HG03159 (cell line): ENCODE results near the gene NTRK3.
"Not testable (repeated sequence)": the region's sequence is repeated elsewhere in the genome, so short reads cannot be mapped to it uniquely, and the experiment has no call there.

Source experiments
- ATAC-seq: cut with Tn5 transposase; IDR thresholded peaks from one replicate; pipeline ENCODE4 v1.9.1; 2021; ENCODE audit warnings: mild to moderate bottlenecking, moderate library complexity; ENCODE audit not compliant: unreplicated experiment

NTRK3 gene

DNA sequence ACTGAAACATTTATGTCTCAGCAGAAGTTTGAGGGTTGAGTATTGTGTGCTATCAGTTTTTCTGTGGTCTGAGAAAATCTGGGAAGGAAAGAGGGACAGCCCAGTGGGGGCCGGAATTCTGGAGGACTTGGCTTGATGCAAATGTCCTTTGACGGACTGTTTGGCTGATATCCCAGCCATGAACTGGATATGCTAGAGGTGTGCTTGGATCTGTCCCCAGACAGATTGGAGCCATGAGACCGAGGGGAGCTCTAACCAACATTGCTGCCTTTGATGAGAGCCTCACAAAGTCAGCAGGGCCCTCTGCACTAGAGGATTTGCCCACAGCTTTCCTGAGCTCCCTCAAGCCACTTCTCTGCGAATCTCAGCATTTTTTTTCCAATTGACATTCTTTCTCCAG lies 405.6 kb downstream of the NTRK3 start:
- ATAC-seq, result no peak

DNA sequence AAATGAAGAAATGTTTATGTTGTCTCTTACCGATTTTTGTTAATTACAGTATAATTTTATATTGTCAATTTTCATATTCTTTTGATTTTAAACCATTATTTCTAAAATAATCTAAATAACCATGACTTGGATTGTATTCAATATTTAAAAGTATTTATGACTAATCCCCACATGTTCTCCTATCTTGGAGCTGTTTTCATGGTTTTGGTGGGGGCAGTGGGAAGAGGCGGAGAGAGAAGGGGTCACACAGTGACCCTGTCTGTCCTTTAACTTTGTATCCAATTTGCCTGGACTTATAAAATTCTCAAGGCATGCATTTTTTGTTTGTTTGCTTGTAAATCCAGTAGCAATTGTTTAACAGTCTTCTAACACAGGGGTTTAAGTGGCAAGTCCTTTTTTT lies 407.4 kb downstream of the NTRK3 start:
- no peak for ATAC-seq

GRCh38 chr15:87848012-87848411 lies 408.5 kb downstream of the NTRK3 start:
- no peak for ATAC-seq

GRCh38 chr15:87846746-87847145 lies 409.8 kb downstream of the NTRK3 start:
- no peak for ATAC-seq

DNA sequence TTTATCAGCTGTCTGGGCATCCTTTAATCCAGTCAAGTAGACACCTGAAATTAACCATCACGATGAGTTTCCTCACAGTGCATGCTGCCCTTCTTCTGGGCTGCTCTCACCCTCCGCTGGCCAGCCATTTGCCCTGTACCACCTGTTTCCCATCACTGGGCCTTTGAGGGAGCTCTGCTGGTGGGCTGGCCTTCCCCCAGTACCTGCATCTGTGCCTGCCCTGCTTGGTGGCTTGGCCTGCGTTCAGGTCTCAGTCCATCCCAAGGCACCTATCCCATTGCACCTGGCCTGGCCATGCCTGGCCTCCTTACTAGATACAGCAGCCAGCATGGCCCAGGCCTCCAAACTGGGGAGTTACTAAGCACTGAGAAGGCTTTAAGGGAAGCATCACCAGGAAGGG lies 413.2 kb downstream of the NTRK3 start:
- no peak for ATAC-seq

DNA sequence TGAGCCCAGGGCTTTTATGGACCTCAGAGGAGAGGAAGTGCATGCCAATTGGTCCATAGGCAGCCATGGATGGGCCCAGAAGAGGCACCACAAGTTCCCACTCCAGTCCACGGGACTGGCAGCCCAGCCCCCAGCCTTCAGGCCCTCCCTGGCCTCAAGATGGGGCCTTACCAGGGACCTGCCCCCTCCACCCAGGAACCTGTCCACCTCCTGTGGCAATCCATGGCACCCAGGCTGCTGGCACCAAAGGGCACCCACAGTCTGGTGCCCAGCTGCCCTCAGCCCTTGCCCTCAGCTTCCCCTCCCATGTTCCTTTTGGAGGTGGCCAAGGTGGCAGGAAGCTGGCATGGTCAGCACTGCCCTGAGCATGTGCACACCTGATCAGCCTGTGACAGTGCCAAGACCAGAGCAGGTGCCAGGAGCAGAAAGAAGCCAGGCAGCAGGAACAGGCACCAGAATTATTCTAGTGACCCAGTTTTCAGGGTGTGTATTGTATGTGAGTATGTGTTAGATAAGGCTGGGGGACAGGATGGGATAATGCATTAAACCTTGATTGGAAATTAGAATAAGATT lies 415.0 kb downstream of the NTRK3 start:
- no peak for ATAC-seq

DNA sequence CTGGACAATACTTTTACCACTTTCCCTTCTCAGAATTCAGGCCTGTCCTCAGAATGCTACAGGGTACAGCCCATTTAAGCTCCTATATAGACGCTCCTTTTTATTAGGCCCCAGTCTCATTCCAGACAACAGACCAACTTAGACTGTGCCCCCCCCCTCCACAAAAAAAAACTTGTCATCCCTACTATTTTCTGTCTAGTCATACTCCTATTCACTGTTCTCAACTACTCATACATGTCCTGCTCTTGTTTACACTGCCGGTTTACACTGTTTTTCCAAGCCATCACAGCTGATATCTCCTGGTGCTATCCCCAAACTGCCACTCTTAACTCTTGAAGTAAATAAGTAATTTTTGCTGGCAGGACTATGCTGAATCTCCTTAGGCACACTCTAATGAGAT lies 420.7 kb downstream of the NTRK3 start:
- ATAC-seq, result not testable (repeated sequence)

DNA sequence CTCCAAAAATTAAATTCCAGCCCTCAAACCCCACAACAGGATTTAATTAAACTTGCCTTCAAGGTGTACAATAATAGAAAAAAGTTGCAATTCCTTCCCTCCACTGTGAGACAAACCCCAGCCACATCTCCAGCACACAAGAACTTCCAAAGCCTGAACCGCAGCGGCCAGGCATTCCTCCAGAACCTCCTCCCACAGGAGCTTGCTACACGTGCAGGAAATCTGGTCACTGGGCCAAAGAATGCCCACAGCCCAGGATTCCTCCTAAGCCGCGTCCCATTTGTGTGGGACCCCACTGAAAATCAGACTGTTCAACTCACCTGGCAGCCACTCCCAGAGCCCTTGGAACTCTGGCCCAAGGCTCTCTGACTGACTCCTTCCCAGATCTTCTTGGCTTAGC lies 423.2 kb downstream of the NTRK3 start:
- ATAC-seq, result not testable (repeated sequence)

GRCh38 chr15:87829332-87830050 lies 427.0 kb downstream of the NTRK3 start:
- no peak for ATAC-seq

DNA sequence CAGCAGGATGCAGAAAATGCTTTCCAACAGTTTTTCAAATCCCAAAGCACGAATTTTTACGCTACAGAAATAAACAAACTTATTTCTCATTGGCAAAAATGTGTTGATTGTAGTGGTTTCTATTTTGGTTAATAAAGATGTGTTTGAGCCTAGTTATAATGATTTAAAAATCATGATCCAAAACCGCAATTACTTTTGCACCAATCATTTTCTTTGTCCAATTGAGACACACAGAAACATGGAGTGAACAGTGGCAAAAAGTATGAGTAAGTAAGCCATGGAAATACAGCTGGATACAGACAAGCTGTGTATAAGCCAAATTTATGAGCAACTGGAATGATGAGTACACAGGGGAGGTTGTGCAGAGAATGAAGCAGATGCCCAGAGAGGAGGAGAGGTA lies 427.9 kb downstream of the NTRK3 start:
- no peak for ATAC-seq

DNA sequence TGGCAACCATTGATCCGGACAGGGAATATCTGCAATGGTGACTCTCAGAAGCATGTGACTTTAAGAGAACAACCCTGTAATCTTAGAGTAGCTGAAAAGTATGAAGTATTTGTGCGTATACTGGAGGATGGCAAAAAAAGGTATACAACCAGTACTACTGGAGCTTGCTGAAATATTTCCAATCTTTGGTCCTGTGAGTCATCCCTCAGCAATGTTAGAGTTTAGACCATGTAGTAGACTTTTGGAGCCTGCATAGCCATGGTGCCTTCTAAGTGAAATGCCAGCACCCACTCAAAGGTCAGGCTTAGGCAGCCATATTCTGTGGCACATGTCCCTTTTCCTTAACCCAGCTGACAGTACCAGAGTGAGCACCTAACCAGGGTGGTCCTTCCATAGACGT lies 429.4 kb downstream of the NTRK3 start:
- ATAC-seq, result no peak

DNA sequence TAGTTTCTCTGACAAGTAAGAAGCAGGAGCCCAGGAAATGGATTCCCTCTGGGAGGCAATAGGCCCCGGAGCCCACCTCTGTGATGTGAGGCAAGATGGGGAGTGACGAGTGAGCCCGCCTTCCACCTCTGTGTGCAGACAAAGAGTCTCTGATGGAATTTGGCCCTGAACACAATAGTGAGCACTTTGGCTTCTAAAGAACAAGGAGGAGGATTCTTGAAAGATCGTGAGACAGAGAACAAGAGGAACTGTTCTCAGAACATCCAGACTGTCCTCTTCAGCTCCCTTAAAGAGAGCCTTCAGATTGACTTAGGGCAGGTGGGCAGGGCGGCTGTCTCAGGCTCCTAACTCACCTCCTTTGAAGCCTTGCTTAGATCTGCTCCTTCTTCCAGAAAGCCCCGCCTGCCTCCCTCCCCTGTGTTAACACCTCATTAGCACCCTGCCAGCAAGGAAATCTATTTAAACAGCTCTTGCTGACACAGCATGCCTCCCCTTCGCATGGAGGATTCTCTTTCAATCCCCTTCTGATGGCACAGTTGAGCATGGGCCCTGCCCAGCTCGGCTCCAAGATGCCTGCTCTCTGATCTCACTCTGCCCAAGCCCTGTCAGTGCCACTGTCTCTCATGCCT lies 430.3 kb downstream of the NTRK3 start:
- ATAC-seq, result no peak

DNA sequence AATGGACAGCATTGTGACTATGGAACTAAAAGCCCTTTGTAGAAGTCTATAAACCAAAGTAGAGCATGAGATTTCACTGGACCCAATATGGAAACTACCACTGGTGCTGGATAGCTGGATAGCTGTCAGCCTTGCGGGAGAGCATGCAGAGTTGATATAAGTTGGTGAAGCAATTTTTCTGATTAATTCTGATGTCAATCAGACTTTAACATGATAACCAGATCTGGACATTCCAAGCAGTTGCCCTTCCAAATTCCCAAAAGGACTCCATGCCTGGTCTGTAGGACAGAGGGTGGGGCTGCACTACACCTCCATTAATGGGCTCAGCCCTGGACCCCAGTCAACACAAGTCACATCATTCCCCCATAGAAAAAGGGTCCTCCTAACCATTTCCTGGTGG lies 437.8 kb downstream of the NTRK3 start:
- ATAC-seq, result no peak

- no peak for ATAC-seq
Measured at GRCh38 chr15:87817553-87817952, 439.0 kb downstream of the NTRK3 start.

DNA sequence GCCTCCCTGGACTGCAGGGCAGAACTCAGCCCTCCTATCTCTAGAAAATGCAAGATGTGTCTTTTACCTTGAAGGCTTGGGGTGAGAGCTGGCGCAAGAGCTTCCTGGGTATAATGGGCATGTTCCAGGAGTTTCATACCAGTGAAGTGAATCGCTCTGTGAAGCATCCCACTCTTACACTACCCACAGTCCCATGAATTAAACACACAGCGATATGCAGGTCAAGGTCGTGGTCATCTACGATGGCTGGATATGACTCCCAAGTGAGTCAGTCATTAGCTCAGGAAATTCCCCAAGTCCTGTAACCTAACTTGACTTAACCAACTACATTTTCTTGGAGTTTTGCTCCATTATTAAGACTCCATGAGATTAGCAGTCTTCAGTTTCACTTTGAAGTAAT lies 439.7 kb downstream of the NTRK3 start:
- no peak for ATAC-seq

DNA sequence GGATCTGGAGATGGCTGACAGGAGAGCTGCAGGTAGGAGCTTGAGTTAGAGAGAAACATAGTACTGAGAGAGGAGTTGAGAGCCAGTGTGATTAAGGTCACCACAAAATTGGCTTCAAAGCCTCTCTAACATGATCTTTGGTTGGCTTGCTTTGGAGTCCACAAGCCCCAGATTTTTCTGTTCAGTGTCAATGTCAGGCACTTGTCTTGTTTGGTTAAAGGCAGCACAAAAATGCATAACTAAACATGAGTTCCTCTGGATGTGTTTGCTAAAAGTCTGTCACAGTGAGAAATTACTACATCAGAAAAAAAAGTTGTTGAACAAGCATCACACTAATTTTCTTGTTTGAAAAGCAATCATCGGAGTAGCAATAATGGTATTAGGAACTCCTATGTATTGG lies 440.5 kb downstream of the NTRK3 start:
- ATAC-seq, result no peak
